Endothelial cell of umbilical vein (primary cell): ENCODE measurements around the gene COL15A1. TPM values are rescaled to one million over a fixed set of nuclear protein-coding genes. Genes with fewer than 3 reads are reported as not detected.

Experiments
- BruUV-seq: library from RNA; stranded (reverse); fragments of 400-500 nt; replicated peaks from 2 replicates; lab custom pipeline; 2021; lab: Mats Ljungman, UMichigan
- CTCF ChIA-PET: fragments of 300-600, 350-600 bp; sonication (Branson Sonifier 250); formaldehyde crosslinking; loops from one replicate; lab custom pipeline; 2021; ENCODE audit warnings: antibody characterized with exemption, inconsistent platforms; lab: Charles Lee
- POLR2A ChIA-PET: fragments of 300-600, 350-600 bp; sonication (Branson Sonifier 250); formaldehyde crosslinking; loops from one replicate; lab custom pipeline; 2021; ENCODE audit warnings: antibody characterized with exemption, inconsistent platforms; lab: Charles Lee
- DNase-seq: peaks from one replicate; pipeline ENCODE4 v3.0.0-alpha.2; 2011; ENCODE audit warnings: low read depth, low spot score
- FAIRE-seq: peaks from 2 replicates; lab custom pipeline; 2011; peaks lifted over from hg19 to GRCh38; lab: Jason Lieb, UNC
- H2AFZ ChIP-seq: 2 replicates; pipeline ENCODE4 v1.6.0; 2012; ENCODE audit warnings: low read depth, low read length, control low read depth, inconsistent platforms
- H3K27ac ChIP-seq: 2 replicates; pipeline ENCODE4 v1.5.1; 2011; ENCODE audit warnings: low read depth, mild to moderate bottlenecking, control low read depth, low read length, moderate library complexity; ENCODE audit not compliant: insufficient read depth
- H3K27me3 ChIP-seq, 2 experiments: 2 replicates each; pipeline versions ENCODE4 v1.6.0 to v1.6.1; 2011; ENCODE audit warnings: low read length in 2 of 2, mixed read lengths in 1 of 2; ENCODE audit not compliant: control insufficient read depth in 2 of 2, insufficient read depth in 2 of 2
- H3K36me3 ChIP-seq, 2 experiments: 2 replicates in 1 of 2; 3 replicates in 1 of 2; pipeline ENCODE4 v1.5.1; 2011; ENCODE audit warnings: low read length in 2 of 2, mild to moderate bottlenecking in 1 of 2, moderate library complexity in 1 of 2; ENCODE audit not compliant: control insufficient read depth in 2 of 2, insufficient read depth in 2 of 2; ENCODE audit errors: extremely low read depth in 1 of 2
- H3K4me1 ChIP-seq: 3 replicates; pipeline ENCODE4 v1.5.1; 2011; ENCODE audit warnings: mild to moderate bottlenecking, low read length; ENCODE audit not compliant: control insufficient read depth, insufficient read depth; ENCODE audit errors: extremely low read depth
- H3K4me2 ChIP-seq: 2 replicates; pipeline ENCODE4 v1.6.1; 2011; ENCODE audit warnings: low read length, control low read depth, mixed read lengths; ENCODE audit not compliant: insufficient read depth
- H3K4me3 ChIP-seq, 3 experiments: fragments of 200-600 bp in 1 of 3; sonication (generic), shearing (Covaris generic) in 1 of 3; replicated peaks in 1 of 3; 2 replicates each; pipeline ENCODE4 v1.5.1; 2011 to 2016; ENCODE audit warnings: control low read depth in 3 of 3, low read length in 3 of 3, mild to moderate bottlenecking in 2 of 3, inconsistent platforms in 1 of 3, low read depth in 1 of 3, moderate library complexity in 1 of 3; ENCODE audit not compliant: insufficient read depth in 1 of 3
- H3K79me2 ChIP-seq: 2 replicates; pipeline ENCODE4 v1.6.0; 2012; ENCODE audit warnings: low read length, inconsistent platforms; ENCODE audit not compliant: control insufficient read depth, insufficient read depth
- H3K9ac ChIP-seq: replicated peaks from 2 replicates; pipeline ENCODE3; 2011; ENCODE audit warnings: low read length, control low read depth; ENCODE audit not compliant: insufficient read depth; ENCODE audit errors: extremely low read depth
- H3K9me1 ChIP-seq: replicated peaks from 3 replicates; pipeline ENCODE4 v1.6.0; 2011; ENCODE audit warnings: mild to moderate bottlenecking, low read length; ENCODE audit not compliant: control insufficient read depth, insufficient read depth; ENCODE audit errors: extremely low read depth
- H3K9me3 ChIP-seq: replicated peaks from 2 replicates; pipeline ENCODE4 v1.5.1; 2012; ENCODE audit warnings: low read length, inconsistent platforms; ENCODE audit not compliant: control insufficient read depth, insufficient read depth
- H4K20me1 ChIP-seq: replicated peaks from 2 replicates; pipeline ENCODE3; 2011; ENCODE audit warnings: mild to moderate bottlenecking, low read length; ENCODE audit not compliant: control insufficient read depth, insufficient read depth; ENCODE audit errors: extremely low read depth
- EZH2 ChIP-seq: IDR thresholded peaks from 2 replicates; pipeline ENCODE4 v1.6.1; 2012; ENCODE audit warnings: borderline replicate concordance, low read depth, mild to moderate bottlenecking, moderate library complexity, low read length, inconsistent platforms; ENCODE audit not compliant: severe bottlenecking
- GATA2 ChIP-seq: IDR thresholded peaks from 2 replicates; pipeline ENCODE4 v1.7.0; 2011; ENCODE audit warnings: low read depth, mild to moderate bottlenecking, moderate library complexity, mixed read lengths, low read length; ENCODE audit not compliant: insufficient read length, insufficient read depth
- JUN ChIP-seq: IDR thresholded peaks from 2 replicates; pipeline ENCODE4 v1.6.1; 2011; ENCODE audit warnings: borderline replicate concordance, low read depth; ENCODE audit not compliant: insufficient read length, insufficient read depth
- MYC ChIP-seq: IDR thresholded peaks from one replicate; pipeline ENCODE4 v1.6.1; 2011; ENCODE audit warnings: mild to moderate bottlenecking, low read depth, low read length
- POLR2A ChIP-seq: IDR thresholded peaks from 2 replicates; pipeline ENCODE4 v1.6.1; 2012; ENCODE audit warnings: low read depth, mild to moderate bottlenecking, control low read depth, low read length
- dilution Hi-C: fragments of 300-500 bp; cut with MboI; formaldehyde crosslinking; loops from one replicate; pipeline ENCODE4 v1.15.0; 2019; ENCODE audit warnings: low sequenced_read_pairs; ENCODE audit not compliant: extremely low pct_ligation_motif_present
- intact Hi-C: fragments of 100-400 bp; cut with micrococcal nuclease; formaldehyde crosslinking; loops from one replicate; pipeline ENCODE4 v1.10.0; 2022
- polyA plus RNA-seq, 4 experiments: library from polyadenylated mRNA; depleted of rRNA in 3 of 4; stranded (reverse) in 3 of 4; unstranded in 1 of 4; fragments of >200 nt; gene quantifications; 2 replicates each; pipeline versions ENCODE4 v1.2.1 to v1.2.3, GENCODE V29; 2011 to 2012; ENCODE audit warnings: missing spikeins in 1 of 4
- total RNA-seq: library from RNA; stranded (reverse); gene quantifications from 2 replicates; pipeline ENCODE4 v1.2.3, GENCODE V29; 2021
- TF ChIP-seq, protein P1 (sequence below), 2 donors: IDR thresholded peaks; 1 replicate in 1 of 2; 2 replicates in 1 of 2; pipeline ENCODE4 v1.5.1; 2011; ENCODE audit warnings: low read length in 2 of 2, mild to moderate bottlenecking in 2 of 2, moderate library complexity in 2 of 2, control low read depth in 1 of 2, inconsistent platforms in 1 of 2, low read depth in 1 of 2; ENCODE audit not compliant: insufficient read depth in 1 of 2; ENCODE audit errors: extremely low read depth in 1 of 2

Gene COL15A1
- total and polyA plus RNA-seq, 2 donors (not counting 3 experiments of a cell fraction or from before 2014, with no cell fraction given) = not detected

DNA sequence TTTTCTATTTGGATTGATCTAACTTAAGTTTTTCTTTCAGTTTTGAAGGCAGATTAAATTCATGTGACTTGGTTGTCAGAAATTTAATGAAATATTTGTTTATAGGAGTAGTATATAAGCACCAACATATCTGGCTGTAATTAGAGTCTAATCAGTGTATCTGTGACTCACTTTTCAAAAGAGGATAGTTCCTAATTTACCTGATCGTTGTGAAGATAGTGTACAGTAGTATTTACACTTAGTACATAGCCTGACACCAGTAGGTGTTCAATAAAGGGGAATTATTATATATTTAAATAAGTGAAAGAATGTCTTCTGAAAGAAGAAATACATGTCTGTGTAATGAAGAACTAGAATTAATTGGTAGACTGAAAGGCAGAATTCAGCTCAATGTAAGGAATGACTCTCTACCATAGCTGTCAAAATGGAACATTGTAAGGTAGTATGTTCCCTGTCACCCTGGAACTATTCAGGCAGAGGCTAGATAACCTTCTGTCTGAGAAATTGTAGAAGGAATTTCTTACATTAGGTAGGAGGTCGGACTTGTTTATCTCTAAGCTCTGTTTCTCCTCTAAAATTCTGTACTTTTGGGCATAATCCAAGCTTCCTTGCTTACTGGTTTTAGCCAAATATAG lies 169.8 kb downstream of the COL15A1 start:
- Histone ChIP-seq H3K9me1 (no peaks in the 10 kb centered on the region), H3K27me3 (no peaks in the 10 kb centered on the region), H3K4me3 (no peak overlapping the region), H3K79me2 (peaks cover 5% of the 10 kb centered on the region), H3K4me1 (no peaks in the 10 kb centered on the region), H2AFZ (no peak overlapping the region), H3K9ac (no peak overlapping the region), H4K20me1 (peaks cover 5% of the 10 kb centered on the region), H3K4me2 (no peak overlapping the region), H3K9me3 (no peaks in the 10 kb centered on the region), H3K27ac (no peak overlapping the region), H3K36me3 (no peaks in the 10 kb centered on the region)
- ChIA-PET POLR2A (no interaction called here), CTCF (interaction anchor here (1.0 to 2.2 kb wide), 3 partner anchors 9 to 19 kb away, joined by 3 to 9 read pairs (median 5); partner anchors contain the start of gene TGFBR1)
- dilution Hi-C loops = no loop called here
- DNase-seq (no peak), FAIRE-seq (no peak)
- intact Hi-C loops = no loop called here
- no peak for TF ChIP-seq GATA2
- no peak for TF ChIP-seq EZH2
- no peak for TF ChIP-seq POLR2A
- no peak for TF ChIP-seq JUN
- TF ChIP-seq MYC = no peak
- TF ChIP-seq, protein P1, sequence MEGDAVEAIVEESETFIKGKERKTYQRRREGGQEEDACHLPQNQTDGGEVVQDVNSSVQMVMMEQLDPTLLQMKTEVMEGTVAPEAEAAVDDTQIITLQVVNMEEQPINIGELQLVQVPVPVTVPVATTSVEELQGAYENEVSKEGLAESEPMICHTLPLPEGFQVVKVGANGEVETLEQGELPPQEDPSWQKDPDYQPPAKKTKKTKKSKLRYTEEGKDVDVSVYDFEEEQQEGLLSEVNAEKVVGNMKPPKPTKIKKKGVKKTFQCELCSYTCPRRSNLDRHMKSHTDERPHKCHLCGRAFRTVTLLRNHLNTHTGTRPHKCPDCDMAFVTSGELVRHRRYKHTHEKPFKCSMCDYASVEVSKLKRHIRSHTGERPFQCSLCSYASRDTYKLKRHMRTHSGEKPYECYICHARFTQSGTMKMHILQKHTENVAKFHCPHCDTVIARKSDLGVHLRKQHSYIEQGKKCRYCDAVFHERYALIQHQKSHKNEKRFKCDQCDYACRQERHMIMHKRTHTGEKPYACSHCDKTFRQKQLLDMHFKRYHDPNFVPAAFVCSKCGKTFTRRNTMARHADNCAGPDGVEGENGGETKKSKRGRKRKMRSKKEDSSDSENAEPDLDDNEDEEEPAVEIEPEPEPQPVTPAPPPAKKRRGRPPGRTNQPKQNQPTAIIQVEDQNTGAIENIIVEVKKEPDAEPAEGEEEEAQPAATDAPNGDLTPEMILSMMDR (IDR thresholded peaks at IDR 0.05; ENCODE audit: extremely low read depth in 1 of 2, insufficient read depth in 1 of 2, low read depth in 1 of 2, low read length in 2 of 2) = no peak
- no TSS peak for BruUV-seq
